IMR-90 (cell line): ENCODE results near the gene DOK1. TPM values are rescaled to one million over a fixed set of nuclear protein-coding genes. Genes with fewer than 3 reads are reported as not detected.

Experiments
- ATAC-seq: fragments of 200-7000 bp; cut with Tn5 transposase; 2 replicates; pipeline ENCODE4 v1.9.1; 2020; ENCODE audit warnings: low read depth, mild to moderate bottlenecking, moderate library complexity
- BruUV-seq: library from RNA; stranded (reverse); fragments of 400-500 nt; replicated peaks from 2 replicates; lab custom pipeline; 2021; lab: Mats Ljungman, UMichigan
- CTCF ChIA-PET: fragments of 300-600 bp; formaldehyde crosslinking; extraction: SDS; loops from one replicate; lab custom pipeline; 2021; ENCODE audit warnings: antibody characterized with exemption; lab: Yijun Ruan, JAX
- POLR2A ChIA-PET: fragments of 300-600 bp; sonication (Branson Sonifier 250); formaldehyde crosslinking; loops from one replicate; lab custom pipeline; 2022; ENCODE audit warnings: antibody characterized with exemption; ENCODE audit not compliant: unreplicated experiment; lab: Charles Lee
- DNase-seq: peaks from one replicate; pipeline ENCODE4 v3.0.0; 2013
- H2AFZ ChIP-seq: replicated peaks from 2 replicates; pipeline ENCODE3; 2013; ENCODE audit warnings: low read length, mild to moderate bottlenecking; ENCODE audit not compliant: poor library complexity
- H2AK5ac ChIP-seq: 2 replicates; pipeline ENCODE4 v1.6.1; 2013; ENCODE audit warnings: low read depth, low read length, inconsistent platforms
- H2AK9ac ChIP-seq: replicated peaks from 2 replicates; pipeline ENCODE3; 2013; ENCODE audit warnings: mild to moderate bottlenecking, low read depth, low read length, moderate library complexity; ENCODE audit not compliant: poor library complexity
- H2BK120ac ChIP-seq: 2 replicates; pipeline ENCODE4 v1.6.1; 2013; ENCODE audit warnings: low read depth, low read length, inconsistent platforms
- H2BK15ac ChIP-seq: 3 replicates; pipeline ENCODE4 v1.6.1; 2013; ENCODE audit warnings: low read depth, low read length, inconsistent platforms
- H2BK20ac ChIP-seq: 2 replicates; pipeline ENCODE4 v1.6.1; 2013; ENCODE audit warnings: low read depth, mild to moderate bottlenecking, inconsistent platforms, low read length, moderate library complexity
- H2BK5ac ChIP-seq: 2 replicates; pipeline ENCODE4 v1.6.1; 2013; ENCODE audit warnings: mild to moderate bottlenecking, low read depth, low read length, inconsistent platforms; ENCODE audit not compliant: poor library complexity, severe bottlenecking
- H3K14ac ChIP-seq: replicated peaks from 2 replicates; pipeline ENCODE4 v1.6.1; 2013; ENCODE audit warnings: low read depth, low read length, inconsistent platforms
- H3K18ac ChIP-seq: 2 replicates; pipeline ENCODE4 v1.6.1; 2013; ENCODE audit warnings: low read depth, low read length, control low read depth
- H3K23ac ChIP-seq: 2 replicates; pipeline ENCODE4 v1.6.1; 2013; ENCODE audit warnings: low read depth, low read length, inconsistent platforms
- H3K27ac ChIP-seq: 2 replicates; pipeline ENCODE4 v1.5.1; 2013; ENCODE audit warnings: mild to moderate bottlenecking, control low read depth, low read length; ENCODE audit not compliant: insufficient read depth
- H3K27me3 ChIP-seq: 2 replicates; pipeline ENCODE4 v1.6.1; 2013; ENCODE audit warnings: low read length; ENCODE audit not compliant: control insufficient read depth, insufficient read depth
- H3K36me3 ChIP-seq: 2 replicates; pipeline ENCODE4 v1.6.1; 2013; ENCODE audit warnings: low read length, mixed read lengths; ENCODE audit not compliant: control insufficient read depth, insufficient read depth
- H3K4ac ChIP-seq: 2 replicates; pipeline ENCODE4 v1.6.1; 2013; ENCODE audit warnings: low read depth, low read length, inconsistent platforms
- H3K4me1 ChIP-seq: 2 replicates; pipeline ENCODE4 v1.6.1; 2013; ENCODE audit warnings: low read length, mixed read lengths; ENCODE audit not compliant: control insufficient read depth, insufficient read depth
- H3K4me2 ChIP-seq: 2 replicates; pipeline ENCODE4 v1.6.1; 2013; ENCODE audit warnings: low read depth, mild to moderate bottlenecking, control low read depth, low read length, moderate library complexity
- H3K4me3 ChIP-seq: 2 replicates; pipeline ENCODE4 v1.5.1; 2013; ENCODE audit warnings: low read depth, mild to moderate bottlenecking, control low read depth, low read length, moderate library complexity; ENCODE audit not compliant: insufficient read depth
- H3K56ac ChIP-seq: 2 replicates; pipeline ENCODE4 v1.6.1; 2013; ENCODE audit warnings: low read length, inconsistent platforms; ENCODE audit not compliant: insufficient read depth; ENCODE audit errors: extremely low read depth
- H3K79me1 ChIP-seq, 2 experiments: 2 replicates each; pipeline ENCODE4 v1.6.1; 2013; ENCODE audit warnings: low read length in 2 of 2, inconsistent platforms in 1 of 2, low read depth in 1 of 2
- H3K9ac ChIP-seq: 2 replicates; pipeline ENCODE4 v1.6.1; 2013; ENCODE audit warnings: low read depth, low read length, control low read depth
- H3K9me1 ChIP-seq: 2 replicates; pipeline ENCODE4 v1.6.1; 2013; ENCODE audit warnings: low read length, inconsistent platforms; ENCODE audit not compliant: insufficient read depth
- H3K9me3 ChIP-seq: 2 replicates; pipeline ENCODE4 v1.6.1; 2013; ENCODE audit warnings: low read length; ENCODE audit not compliant: control insufficient read depth, insufficient read depth
- H4K20me1 ChIP-seq: 2 replicates; pipeline ENCODE4 v1.6.1; 2013; ENCODE audit warnings: low read length, inconsistent platforms; ENCODE audit not compliant: insufficient read depth
- H4K5ac ChIP-seq: 2 replicates; pipeline ENCODE4 v1.6.1; 2013; ENCODE audit warnings: mild to moderate bottlenecking, low read depth, low read length, control low read depth
- H4K8ac ChIP-seq, 2 experiments: 2 replicates each; pipeline ENCODE4 v1.6.1; 2013; ENCODE audit warnings: low read depth in 2 of 2, low read length in 2 of 2, control low read depth in 1 of 2, inconsistent platforms in 1 of 2
- H4K91ac ChIP-seq: 2 replicates; pipeline ENCODE4 v1.6.1; 2013; ENCODE audit warnings: low read depth, low read length, inconsistent platforms; ENCODE audit not compliant: insufficient read depth
- MAZ ChIP-seq: IDR thresholded peaks from 2 replicates; pipeline ENCODE4 v1.6.1; 2012; ENCODE audit warnings: low read depth, mild to moderate bottlenecking, low read length, improper control_type of control experiment, moderate library complexity, borderline replicate concordance
- POLR2A ChIP-seq: IDR thresholded peaks from 2 replicates; pipeline ENCODE4 v1.6.1; 2012; ENCODE audit warnings: mild to moderate bottlenecking, low read depth, low read length
- RCOR1 ChIP-seq: IDR thresholded peaks from 2 replicates; pipeline ENCODE4 v1.6.1; 2012; ENCODE audit warnings: mild to moderate bottlenecking, low read length, improper control_type of control experiment; ENCODE audit not compliant: insufficient replicate concordance
- SMC3 ChIP-seq: fragments of 150-350 bp; IDR thresholded peaks from 2 replicates; pipeline ENCODE4 v1.6.1; 2016; ENCODE audit warnings: low read depth, mild to moderate bottlenecking, antibody characterized with exemption, low read length, moderate library complexity
- WGBS, 2 experiments: methylation state at CpG; one replicate each; pipeline versions ENCODE4 v1.1.5 to v1.1.7; 2013; ENCODE audit warnings: missing lambda C conversion rate in 2 of 2; ENCODE audit not compliant: insufficient read length in 1 of 2; ENCODE audit errors: extremely low coverage in 2 of 2; 5-methylcytosine and 5-hydroxymethylcytosine counted together
- dilution Hi-C: fragments of 300-500 bp; cut with HindIII; formaldehyde crosslinking; loops from one replicate; pipeline ENCODE4 v1.14.3; 2018; ENCODE audit warnings: low sequenced_read_pairs; ENCODE audit not compliant: unreplicated experiment
- in situ Hi-C: fragments of 300-500 bp; cut with MboI; formaldehyde crosslinking; loops from 3 replicates; pipeline ENCODE4 v1.14.3; 2019; ENCODE audit warnings: low sequenced_read_pairs, inconsistent platforms, mixed read lengths
- intact Hi-C: fragments of 100-400 bp; cut with micrococcal nuclease; formaldehyde crosslinking; loops from 2 replicates; pipeline ENCODE4 v1.10.0; 2022
- polyA plus RNA-seq, 3 experiments: library from polyadenylated mRNA; depleted of rRNA; stranded (reverse); fragments of >200 nt; gene quantifications; 2 replicates each; pipeline ENCODE4 v1.2.3, GENCODE V29; 2012; ENCODE audit warnings: low replicate concordance in 1 of 3
- total RNA-seq: library from RNA; depleted of rRNA; stranded (reverse); fragments of >200 nt; gene quantifications from 2 replicates; pipeline ENCODE4 v1.2.3, GENCODE V29; 2012

Gene DOK1
- total and polyA plus RNA-seq, 2 of the 4 experiments (the other 2 are of a cell fraction), result 15.4 to 17.6 TPM

- no peak for TF ChIP-seq POLR2A
Measured at GRCh38 chr2:74554820-74555531, 456 bp downstream of the DOK1 start (continued).

GRCh38 chr2:74555610-74556103, 1.1 kb downstream of the DOK1 start:
- no peak for DNase-seq
- WGBS, 2 experiments, result 63% methylated on average over 8 of the region's 17 CpGs; no CpG with 5 or more reads in 1 of the 2 experiments
- peak overlapping the region; percentile 93 for H3K14ac ChIP-seq
- POLR2A ChIA-PET, result no interaction called here
- H2AFZ ChIP-seq, result peak overlapping the region; percentile 95
- H4K20me1 ChIP-seq, result no peaks in the 10 kb centered on the region; the same call in 1 of the 2 replicates
- H4K8ac ChIP-seq, result peak overlapping the region in 1 of 2 experiments; percentile 50; a peak in 2 of 4 replicates
- H3K9ac ChIP-seq, result peak overlapping the region; percentile 90
- H3K4ac ChIP-seq, result no peak overlapping the region
- no peak overlapping the region for H3K56ac ChIP-seq
- H2AK9ac ChIP-seq, result peak overlapping the region; percentile 92
- in situ Hi-C loops (no loop called here), dilution Hi-C loops (no loop called here), intact Hi-C loops (loop anchor here (2.0 kb wide), 1 partner anchor 49 kb away; the partner anchor contains the start of gene PCGF1)
- H3K4me2 ChIP-seq, result peak overlapping the region; percentile 88
- H3K4me3 ChIP-seq, result peak overlapping the region; percentile 78
- peaks cover 19% of the 10 kb centered on the region for H3K36me3 ChIP-seq
- BruUV-seq, result no TSS peak
- H2BK5ac ChIP-seq, result no peak overlapping the region
- peak overlapping the region; percentile 78; the same call in 1 of the 2 replicates for H3K27ac ChIP-seq
- H2BK120ac ChIP-seq, result no peak overlapping the region
- 0 out of 2 replicates have a peak, but pooled peaks cover 17% of the 10 kb centered on the region for H3K9me1 ChIP-seq
- no peak overlapping the region for H2BK20ac ChIP-seq
- no peak for ATAC-seq
- H3K18ac ChIP-seq, result no peak overlapping the region
- no peaks in the 10 kb centered on the region for H3K27me3 ChIP-seq
- H4K91ac ChIP-seq, result no peak overlapping the region
- no peak overlapping the region for H2BK15ac ChIP-seq
- H3K4me1 ChIP-seq, result peaks cover 15% of the 10 kb centered on the region
- no peaks in the 10 kb centered on the region for H3K9me3 ChIP-seq
- CTCF ChIA-PET, result no interaction called here
- no peak for TF ChIP-seq MAZ
- TF ChIP-seq SMC3, result no peak
- no peak for TF ChIP-seq RCOR1
- no peak for TF ChIP-seq POLR2A
- peak overlapping the region; percentile 7; the same call in 1 of the 2 replicates for H3K23ac ChIP-seq
- no peak overlapping the region for H4K5ac ChIP-seq
- H2AK5ac ChIP-seq, result peak overlapping the region; percentile 37
- H3K79me1 ChIP-seq, result peaks cover 8 to 55% of the 10 kb centered on the region in 2 experiments
